ENCODE results near the gene C4orf36. TPM values are rescaled to one million over a fixed set of nuclear protein-coding genes. Genes with fewer than 3 reads are reported as not detected.
A peak's percentile ranks its signal among the peaks of the same experiment; 100 is the strongest.

C4orf36 gene
- total and polyA plus RNA-seq, 2 of the 4 experiments (the other 2 are of a cell fraction): 0.18 to 0.41 TPM

DNA sequence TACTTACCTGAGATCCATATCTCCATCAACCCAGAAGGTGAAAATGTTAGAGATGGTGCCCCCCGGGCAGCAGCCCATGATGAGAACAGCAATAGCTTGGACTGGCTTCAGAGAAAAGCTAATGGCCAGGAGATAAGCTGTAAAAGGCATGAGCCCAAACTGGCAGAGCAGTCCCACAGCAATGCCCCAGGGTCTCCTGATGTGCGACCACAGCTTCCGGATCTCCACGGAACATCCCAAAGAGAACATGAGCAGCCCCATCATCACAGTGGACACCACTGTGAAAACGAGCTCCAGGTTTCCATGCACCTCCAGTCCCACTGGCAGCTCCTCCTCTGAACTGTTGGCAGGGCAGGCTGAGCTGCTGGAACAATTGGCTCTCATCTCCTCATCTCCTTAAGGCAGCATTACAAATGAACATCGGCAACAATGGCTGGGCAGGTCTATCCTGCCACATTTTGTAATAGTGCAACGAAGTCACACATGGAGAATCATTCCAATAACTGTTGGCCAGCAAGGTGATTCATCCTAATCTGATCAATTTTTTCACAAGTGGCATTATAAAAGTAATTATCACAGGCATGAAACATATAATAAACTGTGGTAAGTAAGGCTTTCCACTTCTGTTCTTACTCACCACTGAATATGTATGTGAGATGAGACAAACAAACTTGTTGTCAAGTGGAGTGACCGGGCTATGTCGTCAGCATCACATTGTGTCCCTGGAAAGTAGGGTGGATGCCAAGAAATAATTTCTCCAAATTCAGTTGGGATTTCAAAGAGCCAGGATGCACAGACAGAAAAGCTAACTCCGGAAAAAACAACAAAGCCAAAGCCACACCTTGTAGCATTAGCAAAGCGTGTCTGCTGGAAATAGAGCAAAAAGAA is 43.2 kb downstream of the C4orf36 start, which contains the start of gene SLC10A6:
Gene SLC10A6, minus strand, starts transcription at position 653 of the 888 bp plus-strand sequence. Its CDS starts 269 bp downstream, at position 384.
- no TSS peak for BruUV-seq (replicated peaks)
- peak within 1 kb of the TSS; percentile 60; the same call in 1 of the 2 replicates for H2BK120ac ChIP-seq (ENCODE audit: low read depth, low read length)
- DNase-seq (no peak), ATAC-seq (ENCODE audit: low read depth) (no peak)
- H2BK15ac ChIP-seq (ENCODE audit: low read depth, low read length): peak within 1 kb of the TSS; percentile 48; the same call in 1 of the 3 replicates
- no peak within 1 kb of the TSS for H3K18ac ChIP-seq (ENCODE audit: low read depth, low read length)
- no peaks in the 10 kb centered on the region for H3K79me1 ChIP-seq (ENCODE audit: low read depth in 1 of 2, low read length in 2 of 2)
- H2BK5ac ChIP-seq (ENCODE audit: low read depth, low read length, poor library complexity, severe bottlenecking): no peak within 1 kb of the TSS
- peak within 1 kb of the TSS; percentile 38; the same call in 1 of the 2 replicates for H3K4ac ChIP-seq (ENCODE audit: low read depth, low read length)
- no peak within 1 kb of the TSS; the same call in 1 of the 2 replicates for H4K91ac ChIP-seq (ENCODE audit: insufficient read depth, low read depth, low read length)
- no peaks in the 10 kb centered on the region for H3K4me1 ChIP-seq (ENCODE audit: control insufficient read depth, insufficient read depth, low read length)
- H3K9ac ChIP-seq (ENCODE audit: low read depth, low read length): no peak within 1 kb of the TSS
- H3K9me3 ChIP-seq (ENCODE audit: control insufficient read depth, insufficient read depth, low read length): no peaks in the 10 kb centered on the region
- no peak within 1 kb of the TSS for H3K27ac ChIP-seq (ENCODE audit: insufficient read depth, low read length)
- H4K8ac ChIP-seq (ENCODE audit: low read depth in 2 of 2, low read length in 2 of 2): no peak within 1 kb of the TSS
- H2AK5ac ChIP-seq (ENCODE audit: low read depth, low read length): peak within 1 kb of the TSS; percentile 43; the same call in 1 of the 2 replicates
- intact Hi-C loops (cut with micrococcal nuclease) (no loop called here), dilution Hi-C loops (cut with HindIII; ENCODE audit: low sequenced_read_pairs, unreplicated experiment) (no loop called here), in situ Hi-C loops (cut with MboI; ENCODE audit: low sequenced_read_pairs) (no loop called here)
- H3K4me2 ChIP-seq (ENCODE audit: low read depth, low read length): no peak within 1 kb of the TSS
- H2BK20ac ChIP-seq (ENCODE audit: low read depth, low read length): 0 out of 2 replicates have a peak within 1 kb of the TSS, but pooled peaks have one; percentile 44
- ChIA-PET CTCF (no interaction called here), POLR2A (ENCODE audit: unreplicated experiment) (no interaction called here)
- no peak within 1 kb of the TSS for H3K4me3 ChIP-seq (ENCODE audit: insufficient read depth, low read depth, low read length)
- no peaks in the 10 kb centered on the region for H4K20me1 ChIP-seq (ENCODE audit: insufficient read depth, low read length)
- peak within 1 kb of the TSS; percentile 35 for H3K14ac ChIP-seq (replicated peaks; ENCODE audit: low read depth, low read length)
- peak within 1 kb of the TSS; percentile 77; the same call in 1 of the 2 replicates for H3K23ac ChIP-seq (ENCODE audit: low read depth, low read length)
- no peak within 1 kb of the TSS for H3K56ac ChIP-seq (ENCODE audit: extremely low read depth, insufficient read depth, low read length)
- WGBS, 2 experiments (ENCODE audit: extremely low coverage in 2 of 2, insufficient read length in 1 of 2): 90% methylated on average over 3 of the region's 11 CpGs; no CpG with 5 or more reads in 1 of the 2 experiments
- H2AFZ ChIP-seq (replicated peaks; ENCODE audit: low read length, poor library complexity): peak within 1 kb of the TSS; percentile 49
- no peak within 1 kb of the TSS for H4K5ac ChIP-seq (ENCODE audit: low read depth, low read length)
- 0 out of 2 replicates have a peak, but pooled peaks cover 2% of the 10 kb centered on the region for H3K9me1 ChIP-seq (ENCODE audit: insufficient read depth, low read length)
- peak within 1 kb of the TSS; percentile 45 for H2AK9ac ChIP-seq (replicated peaks; ENCODE audit: low read depth, low read length, poor library complexity)
- H3K27me3 ChIP-seq (ENCODE audit: control insufficient read depth, insufficient read depth, low read length): no peaks in the 10 kb centered on the region
- H3K36me3 ChIP-seq (ENCODE audit: control insufficient read depth, insufficient read depth, low read length): no peaks in the 10 kb centered on the region
- TF ChIP-seq CHD1 (IDR thresholded peaks at IDR 0.05; ENCODE audit: low read depth, low read length) (no peak), NFE2L2 (IDR thresholded peaks at IDR 0.05; ENCODE audit: low read depth, low read length) (no peak), FOS (IDR thresholded peaks at IDR 0.05; ENCODE audit: low read depth, low read length) (no peak), MXI1 (IDR thresholded peaks at IDR 0.05; ENCODE audit: borderline replicate concordance, low read depth, low read length) (no peak), POLR2A (IDR thresholded peaks at IDR 0.05; ENCODE audit: low read depth, low read length) (no peak), SMC3 (IDR thresholded peaks at IDR 0.05; ENCODE audit: low read depth, low read length) (no peak), RAD21 (IDR thresholded peaks at IDR 0.05; ENCODE audit: low read length) (no peak), MAFK (IDR thresholded peaks at IDR 0.05; ENCODE audit: low read depth, low read length) (no peak), RCOR1 (IDR thresholded peaks at IDR 0.05; ENCODE audit: insufficient replicate concordance, low read length) (no peak), CEBPB (IDR thresholded peaks at IDR 0.05; ENCODE audit: low read depth, low read length) (no peak), BHLHE40 (IDR thresholded peaks at IDR 0.05; ENCODE audit: low read depth, low read length) (no peak)
- TF ChIP-seq, protein P1, sequence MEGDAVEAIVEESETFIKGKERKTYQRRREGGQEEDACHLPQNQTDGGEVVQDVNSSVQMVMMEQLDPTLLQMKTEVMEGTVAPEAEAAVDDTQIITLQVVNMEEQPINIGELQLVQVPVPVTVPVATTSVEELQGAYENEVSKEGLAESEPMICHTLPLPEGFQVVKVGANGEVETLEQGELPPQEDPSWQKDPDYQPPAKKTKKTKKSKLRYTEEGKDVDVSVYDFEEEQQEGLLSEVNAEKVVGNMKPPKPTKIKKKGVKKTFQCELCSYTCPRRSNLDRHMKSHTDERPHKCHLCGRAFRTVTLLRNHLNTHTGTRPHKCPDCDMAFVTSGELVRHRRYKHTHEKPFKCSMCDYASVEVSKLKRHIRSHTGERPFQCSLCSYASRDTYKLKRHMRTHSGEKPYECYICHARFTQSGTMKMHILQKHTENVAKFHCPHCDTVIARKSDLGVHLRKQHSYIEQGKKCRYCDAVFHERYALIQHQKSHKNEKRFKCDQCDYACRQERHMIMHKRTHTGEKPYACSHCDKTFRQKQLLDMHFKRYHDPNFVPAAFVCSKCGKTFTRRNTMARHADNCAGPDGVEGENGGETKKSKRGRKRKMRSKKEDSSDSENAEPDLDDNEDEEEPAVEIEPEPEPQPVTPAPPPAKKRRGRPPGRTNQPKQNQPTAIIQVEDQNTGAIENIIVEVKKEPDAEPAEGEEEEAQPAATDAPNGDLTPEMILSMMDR (conservative IDR thresholded peaks at IDR 0.05; ENCODE audit: low read depth, low read length): no peak
- TF ChIP-seq, protein P2, sequence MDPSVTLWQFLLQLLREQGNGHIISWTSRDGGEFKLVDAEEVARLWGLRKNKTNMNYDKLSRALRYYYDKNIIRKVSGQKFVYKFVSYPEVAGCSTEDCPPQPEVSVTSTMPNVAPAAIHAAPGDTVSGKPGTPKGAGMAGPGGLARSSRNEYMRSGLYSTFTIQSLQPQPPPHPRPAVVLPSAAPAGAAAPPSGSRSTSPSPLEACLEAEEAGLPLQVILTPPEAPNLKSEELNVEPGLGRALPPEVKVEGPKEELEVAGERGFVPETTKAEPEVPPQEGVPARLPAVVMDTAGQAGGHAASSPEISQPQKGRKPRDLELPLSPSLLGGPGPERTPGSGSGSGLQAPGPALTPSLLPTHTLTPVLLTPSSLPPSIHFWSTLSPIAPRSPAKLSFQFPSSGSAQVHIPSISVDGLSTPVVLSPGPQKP (IDR thresholded peaks at IDR 0.05; ENCODE audit: borderline replicate concordance, low read depth, low read length): no peak
- TF ChIP-seq, protein P3, sequence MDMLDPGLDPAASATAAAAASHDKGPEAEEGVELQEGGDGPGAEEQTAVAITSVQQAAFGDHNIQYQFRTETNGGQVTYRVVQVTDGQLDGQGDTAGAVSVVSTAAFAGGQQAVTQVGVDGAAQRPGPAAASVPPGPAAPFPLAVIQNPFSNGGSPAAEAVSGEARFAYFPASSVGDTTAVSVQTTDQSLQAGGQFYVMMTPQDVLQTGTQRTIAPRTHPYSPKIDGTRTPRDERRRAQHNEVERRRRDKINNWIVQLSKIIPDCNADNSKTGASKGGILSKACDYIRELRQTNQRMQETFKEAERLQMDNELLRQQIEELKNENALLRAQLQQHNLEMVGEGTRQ (IDR thresholded peaks at IDR 0.05; ENCODE audit: low read depth, low read length): no peak

Measured in IMR-90 (cell line).